Measurements from ENCODE around the gene SLC5A11. TPM values are rescaled to one million over a fixed set of nuclear protein-coding genes. Genes with fewer than 3 reads are reported as not detected.

The SLC5A11 gene
- total RNA-seq, 3 donors from 2014 or later (not counting 1 experiment from before 2014, with no cell fraction given), result 0.20 to 0.40 TPM; not detected in 1

DNA sequence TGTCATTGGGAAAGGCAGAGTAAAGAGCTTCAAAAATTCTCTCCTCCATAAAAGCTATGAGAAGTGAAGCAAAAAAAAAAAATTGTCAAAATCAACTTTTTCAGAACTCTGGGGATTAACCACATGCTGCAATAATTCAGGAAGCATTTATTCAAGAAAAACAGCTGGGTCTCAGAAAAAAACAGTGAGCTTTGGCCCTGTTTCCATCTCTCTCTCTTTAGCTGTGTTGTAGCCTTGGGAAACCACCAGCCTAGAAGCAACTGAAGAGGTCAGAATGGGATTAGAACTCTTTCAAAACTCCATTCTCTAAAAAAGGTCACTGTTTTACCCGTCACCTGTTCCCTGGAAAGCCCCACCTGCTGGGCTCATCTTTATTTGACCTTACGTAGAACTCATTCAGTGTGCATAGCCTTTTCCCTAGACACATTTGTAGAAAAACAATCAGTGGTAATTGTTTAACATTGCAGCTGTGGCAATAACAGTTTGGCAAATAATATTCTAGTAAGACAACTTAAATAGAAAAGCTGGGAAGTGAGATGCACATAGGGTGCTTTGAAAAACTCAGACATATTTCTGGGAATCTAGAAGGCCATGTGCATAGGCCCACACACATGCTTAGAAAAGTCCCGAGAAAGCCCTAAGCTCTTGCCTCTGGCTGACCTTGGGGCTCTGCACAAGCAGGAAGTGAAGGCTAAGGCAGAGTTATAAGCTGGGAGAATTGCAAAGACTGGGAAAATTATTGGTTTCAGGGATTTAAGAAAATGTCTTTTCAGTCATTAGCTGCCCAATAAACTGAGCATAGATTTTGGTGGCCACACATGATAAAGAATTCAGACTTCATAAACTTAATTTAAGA, 18.0 kb downstream of the SLC5A11 start:
- H3K27ac Mint-ChIP-seq, result no peak overlapping the region
- intact Hi-C loops (cut with micrococcal nuclease), result no loop called here
- H3K9me3 Mint-ChIP-seq, result peaks cover 2 to 10% of the 10 kb centered on the region in 2 donors
- TF ChIP-seq, protein P1, sequence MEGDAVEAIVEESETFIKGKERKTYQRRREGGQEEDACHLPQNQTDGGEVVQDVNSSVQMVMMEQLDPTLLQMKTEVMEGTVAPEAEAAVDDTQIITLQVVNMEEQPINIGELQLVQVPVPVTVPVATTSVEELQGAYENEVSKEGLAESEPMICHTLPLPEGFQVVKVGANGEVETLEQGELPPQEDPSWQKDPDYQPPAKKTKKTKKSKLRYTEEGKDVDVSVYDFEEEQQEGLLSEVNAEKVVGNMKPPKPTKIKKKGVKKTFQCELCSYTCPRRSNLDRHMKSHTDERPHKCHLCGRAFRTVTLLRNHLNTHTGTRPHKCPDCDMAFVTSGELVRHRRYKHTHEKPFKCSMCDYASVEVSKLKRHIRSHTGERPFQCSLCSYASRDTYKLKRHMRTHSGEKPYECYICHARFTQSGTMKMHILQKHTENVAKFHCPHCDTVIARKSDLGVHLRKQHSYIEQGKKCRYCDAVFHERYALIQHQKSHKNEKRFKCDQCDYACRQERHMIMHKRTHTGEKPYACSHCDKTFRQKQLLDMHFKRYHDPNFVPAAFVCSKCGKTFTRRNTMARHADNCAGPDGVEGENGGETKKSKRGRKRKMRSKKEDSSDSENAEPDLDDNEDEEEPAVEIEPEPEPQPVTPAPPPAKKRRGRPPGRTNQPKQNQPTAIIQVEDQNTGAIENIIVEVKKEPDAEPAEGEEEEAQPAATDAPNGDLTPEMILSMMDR (IDR thresholded peaks at IDR 0.05), result no peak
- no peaks in the 10 kb centered on the region for H3K4me1 Mint-ChIP-seq
- no peak overlapping the region for H3K4me3 ChIP-seq (ENCODE audit: low read length)
- H3K36me3 ChIP-seq (ENCODE audit: control insufficient read depth, insufficient read depth, low read length), result no peaks in the 10 kb centered on the region
- no peak overlapping the region for H3K27ac ChIP-seq (ENCODE audit: low read length)
- ATAC-seq, result no peak
- H3K27me3 ChIP-seq (ENCODE audit: control insufficient read depth, insufficient read depth, low read length), result no peaks in the 10 kb centered on the region
- H3K27me3 Mint-ChIP-seq (ENCODE audit: low read depth in 2 of 2), result peaks cover 6 to 9% of the 10 kb centered on the region in 2 donors
- WGBS (ENCODE audit: insufficient coverage), result 89% methylated on average over 3 of the region's 3 CpGs
- H3K36me3 Mint-ChIP-seq, result peaks cover 8% of the 10 kb centered on the region
- no peaks in the 10 kb centered on the region for H3K4me1 ChIP-seq (ENCODE audit: control insufficient read depth, insufficient read depth, low read length)
- no peak overlapping the region for H3K4me3 Mint-ChIP-seq
- no peak for DNase-seq
- no peaks in the 10 kb centered on the region for H3K9me3 ChIP-seq (ENCODE audit: control insufficient read depth, insufficient read depth, low read length)

DNA sequence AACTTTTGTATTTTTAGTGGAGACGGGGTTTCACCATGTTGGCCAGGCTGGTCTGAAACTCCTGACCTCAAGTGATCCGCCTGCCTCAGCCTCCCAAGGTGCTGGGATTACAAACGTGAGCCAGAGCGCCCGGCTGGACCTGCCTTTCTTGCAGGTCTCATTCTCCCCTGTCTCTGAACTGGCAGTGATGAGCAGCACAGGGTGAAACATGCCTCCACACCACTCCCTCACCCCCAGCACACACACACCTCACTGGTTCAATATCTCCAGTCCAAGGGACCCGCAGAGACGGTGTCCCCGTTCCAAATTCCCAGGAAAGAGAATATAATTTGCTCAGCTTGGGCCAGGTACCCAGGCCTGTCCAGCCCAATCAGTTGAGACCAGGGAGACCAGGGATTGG, 23.3 kb downstream of the SLC5A11 start:
- no peaks in the 10 kb centered on the region for H3K36me3 ChIP-seq (ENCODE audit: control insufficient read depth, insufficient read depth, low read length)
- TF ChIP-seq, protein P1 (IDR thresholded peaks at IDR 0.05), result no peak
- no peaks in the 10 kb centered on the region for H3K27me3 ChIP-seq (ENCODE audit: control insufficient read depth, insufficient read depth, low read length)
- intact Hi-C loops (cut with micrococcal nuclease), result no loop called here
- no peak overlapping the region for H3K4me3 Mint-ChIP-seq
- H3K27ac ChIP-seq (ENCODE audit: low read length), result no peak overlapping the region
- peaks cover 0 to 6% of the 10 kb centered on the region in 2 donors for H3K9me3 Mint-ChIP-seq
- H3K9me3 ChIP-seq (ENCODE audit: control insufficient read depth, insufficient read depth, low read length), result no peaks in the 10 kb centered on the region
- H3K36me3 Mint-ChIP-seq, result peaks cover 2% of the 10 kb centered on the region
- H3K4me1 Mint-ChIP-seq, result no peaks in the 10 kb centered on the region
- DNase-seq (no peak), ATAC-seq (no peak)
- peaks cover 5 to 9% of the 10 kb centered on the region in 2 donors for H3K27me3 Mint-ChIP-seq (ENCODE audit: low read depth in 2 of 2)
- no peak overlapping the region for H3K27ac Mint-ChIP-seq
- no peak overlapping the region for H3K4me3 ChIP-seq (ENCODE audit: low read length)
- no peaks in the 10 kb centered on the region for H3K4me1 ChIP-seq (ENCODE audit: control insufficient read depth, insufficient read depth, low read length)
- WGBS (ENCODE audit: insufficient coverage), result 85% methylated on average over 8 of the region's 8 CpGs

DNA sequence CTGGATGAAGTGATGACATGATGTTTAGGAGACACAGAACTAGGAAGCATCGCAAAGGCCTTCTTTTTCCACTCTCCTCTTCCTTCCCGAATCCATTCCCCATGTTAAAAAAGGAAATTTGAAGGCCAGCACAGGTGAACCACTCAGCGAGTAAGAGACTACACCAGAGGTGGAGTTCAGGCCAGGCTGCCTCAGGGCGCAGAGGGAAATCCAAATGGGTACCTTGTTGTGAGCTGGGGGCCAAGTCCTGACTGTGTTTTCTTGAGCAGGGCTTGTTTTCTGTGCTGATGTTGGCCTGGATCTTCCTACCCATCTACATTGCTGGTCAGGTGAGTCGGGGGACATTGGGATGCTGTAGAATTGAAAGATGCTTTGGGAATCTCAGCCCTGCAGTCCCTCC, 26.1 kb downstream of the SLC5A11 start:
- no peaks in the 10 kb centered on the region for H3K9me3 ChIP-seq (ENCODE audit: control insufficient read depth, insufficient read depth, low read length)
- Mint-ChIP-seq H3K27me3 (ENCODE audit: low read depth in 2 of 2) (peaks cover 0 to 2% of the 10 kb centered on the region in 2 donors), H3K4me3 (no peak overlapping the region), H3K27ac (no peak overlapping the region), H3K36me3 (no peaks in the 10 kb centered on the region), H3K4me1 (no peaks in the 10 kb centered on the region), H3K9me3 (no peaks in the 10 kb centered on the region)
- intact Hi-C loops (cut with micrococcal nuclease), result no loop called here
- TF ChIP-seq, protein P1 (IDR thresholded peaks at IDR 0.05), result no peak
- 83% methylated on average over 4 of the region's 5 CpGs for WGBS (ENCODE audit: insufficient coverage)
- ATAC-seq (no peak), DNase-seq (no peak)
- H3K4me3 ChIP-seq (ENCODE audit: low read length), result no peak overlapping the region
- no peaks in the 10 kb centered on the region for H3K36me3 ChIP-seq (ENCODE audit: control insufficient read depth, insufficient read depth, low read length)
- H3K4me1 ChIP-seq (ENCODE audit: control insufficient read depth, insufficient read depth, low read length), result no peaks in the 10 kb centered on the region
- H3K27ac ChIP-seq (ENCODE audit: low read length), result no peak overlapping the region
- no peaks in the 10 kb centered on the region for H3K27me3 ChIP-seq (ENCODE audit: control insufficient read depth, insufficient read depth, low read length)

All from natural killer cell (primary cell).